Kidney epithelial cell (primary cell): ENCODE results near the gene NRBP1. TPM values are rescaled to one million over a fixed set of nuclear protein-coding genes. Genes with fewer than 3 reads are reported as not detected.

Source experiments
- DNase-seq: peaks from one replicate; pipeline ENCODE4 v3.0.0-alpha.2; 2010; ENCODE audit warnings: low read depth
- H3K27me3 ChIP-seq: 2 replicates; pipeline ENCODE4 v1.6.0; 2011; ENCODE audit warnings: low read length; ENCODE audit not compliant: control insufficient read depth, insufficient read depth
- H3K36me3 ChIP-seq: 2 replicates; pipeline ENCODE4 v1.5.1; 2011; ENCODE audit warnings: low read length; ENCODE audit not compliant: control insufficient read depth, insufficient read depth
- H3K4me3 ChIP-seq: 2 replicates; pipeline ENCODE4 v1.5.1; 2011; ENCODE audit warnings: low read depth, mild to moderate bottlenecking, control low read depth, low read length
- CTCF ChIP-seq: IDR thresholded peaks from 2 replicates; pipeline ENCODE4 v1.5.1; 2011; ENCODE audit warnings: mild to moderate bottlenecking, moderate library complexity, low read length, control low read depth, inconsistent platforms; ENCODE audit not compliant: insufficient read depth, poor library complexity, severe bottlenecking
- total RNA-seq: library from RNA; depleted of rRNA; stranded (reverse); fragments of >200 nt; gene quantifications from 2 replicates; pipeline ENCODE4 v1.2.3, GENCODE V29; 2015

Gene NRBP1
- total RNA-seq, 1 donor from 2014 or later: 105 TPM

GRCh38 chr2:27431395-27431794 lies 3.0 kb downstream of the NRBP1 start:
- no peaks in the 10 kb centered on the region for H3K27me3 ChIP-seq
- DNase-seq: no peak
- TF ChIP-seq CTCF: no peak

GRCh38 chr2:27435628-27436027 lies 7.2 kb downstream of the NRBP1 start:
- H3K36me3 ChIP-seq: peaks cover 8% of the 10 kb centered on the region
- H3K4me3 ChIP-seq: no peak overlapping the region
- no peak for TF ChIP-seq CTCF
- H3K27me3 ChIP-seq: no peaks in the 10 kb centered on the region
- DNase-seq: no peak

More at GRCh38 chr2:27431395-27431794, 3.0 kb downstream of the NRBP1 start:
- no peak overlapping the region for H3K4me3 ChIP-seq
- H3K36me3 ChIP-seq: peaks cover 3% of the 10 kb centered on the region

- Histone ChIP-seq H3K4me3 (no peak overlapping the region), H3K27me3 (no peaks in the 10 kb centered on the region), H3K36me3 (peaks cover 6% of the 10 kb centered on the region)
- TF ChIP-seq CTCF: no peak
- no peak for DNase-seq
Measured at GRCh38 chr2:27441226-27441926, 12.9 kb downstream of the NRBP1 start.

- H3K4me3 ChIP-seq: no peak within 1 kb of the TSS
- no peaks in the 10 kb centered on the region for H3K27me3 ChIP-seq
- TF ChIP-seq CTCF: peak; percentile 24
- DNase-seq: no peak
- H3K36me3 ChIP-seq: peaks cover 4% of the 10 kb centered on the region
Measured at GRCh38 chr2:27441958-27442919, 13.8 kb downstream of the NRBP1 start, which contains the start of gene KRTCAP3. TSS of gene KRTCAP3 (plus strand) at chr2:27442381. CDS start at chr2:27442413, 32 bp downstream.

- no peak for DNase-seq
- Histone ChIP-seq H3K27me3 (no peaks in the 10 kb centered on the region), H3K36me3 (peaks cover 4% of the 10 kb centered on the region), H3K4me3 (no peak overlapping the region)
- TF ChIP-seq CTCF: no peak
Measured at GRCh38 chr2:27442920-27443282, 14.5 kb downstream of the NRBP1 start.
